GM18858 (cell line): Measurements from ENCODE around the gene RAI14.
"Not testable (repeated sequence)": the region's sequence is repeated elsewhere in the genome, so short reads cannot be mapped to it uniquely, and the experiment has no call there.

ENCODE experiments used
- ATAC-seq: cut with Tn5 transposase; IDR thresholded peaks from one replicate; pipeline ENCODE4 v1.9.1; 2021; ENCODE audit not compliant: unreplicated experiment

RAI14 gene

GRCh38 chr5:34758514-34758913, 102.4 kb downstream of the RAI14 start:
- ATAC-seq = no peak

DNA sequence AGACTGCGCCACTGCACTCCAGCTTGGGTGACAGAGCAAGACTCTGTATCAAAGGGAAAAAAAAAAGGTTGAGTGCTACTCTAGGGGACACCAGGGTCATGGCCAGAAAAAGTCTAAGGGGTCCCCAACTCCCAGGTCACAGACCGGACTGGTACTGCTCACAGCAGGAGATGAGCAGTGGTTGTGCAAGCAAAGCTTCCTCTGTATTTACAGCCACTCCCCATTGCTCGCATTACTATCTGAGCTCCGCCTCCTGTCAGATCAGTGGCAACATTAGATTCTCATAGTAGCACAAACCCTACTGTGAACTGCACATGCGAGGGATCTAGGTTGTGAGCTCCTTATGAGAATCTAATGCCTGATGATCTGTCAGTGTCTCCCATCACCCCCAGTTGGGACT, 103.1 kb downstream of the RAI14 start:
- not testable (repeated sequence) for ATAC-seq

- ATAC-seq = no peak
These were observed 109.5 kb downstream of the RAI14 start for GRCh38 chr5:34765662-34766061.

DNA sequence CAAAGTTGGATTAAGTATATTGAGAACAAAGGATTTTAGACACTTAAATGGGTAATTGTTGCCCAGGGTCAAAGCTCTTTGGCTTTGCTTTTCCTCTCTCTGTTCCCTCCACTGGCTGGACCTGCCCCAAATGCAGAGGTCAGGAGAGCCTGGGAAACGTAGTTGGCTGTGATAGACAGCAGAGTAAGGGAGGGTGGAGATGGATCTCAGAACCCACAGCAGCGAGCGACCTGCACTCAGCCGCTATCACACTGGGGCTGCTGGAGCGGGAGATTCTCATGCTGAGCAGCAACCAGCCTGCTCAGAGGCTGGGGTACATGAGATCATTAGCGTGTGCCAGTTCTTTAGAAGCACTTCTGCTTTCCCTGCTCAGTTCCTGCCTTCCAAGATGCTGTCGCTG, 111.1 kb downstream of the RAI14 start:
- no peak for ATAC-seq

- ATAC-seq = no peak
These were observed 114.4 kb downstream of the RAI14 start for GRCh38 chr5:34770486-34770885.

DNA sequence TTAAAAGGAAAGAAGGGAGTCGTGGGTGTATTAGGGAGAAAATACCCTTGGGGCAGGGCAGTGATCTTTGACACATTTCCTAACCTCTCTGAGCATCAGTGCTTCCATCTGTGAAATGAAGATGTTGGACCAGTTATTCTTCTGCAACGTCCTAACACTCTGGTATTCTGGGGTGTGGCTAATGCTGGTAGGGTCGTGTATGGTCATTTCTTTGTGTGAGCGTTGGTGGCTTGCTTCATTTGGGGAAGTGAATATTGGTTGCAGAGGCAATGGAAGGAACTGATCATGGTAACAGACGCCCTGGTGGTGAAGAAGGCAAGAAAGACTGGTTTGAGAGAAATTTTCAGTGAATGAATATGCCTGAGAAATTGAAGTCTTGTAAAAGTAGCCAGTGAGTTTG, 114.9 kb downstream of the RAI14 start:
- no peak for ATAC-seq

GRCh38 chr5:34772267-34773098, 116.4 kb downstream of the RAI14 start:
- no peak for ATAC-seq

DNA sequence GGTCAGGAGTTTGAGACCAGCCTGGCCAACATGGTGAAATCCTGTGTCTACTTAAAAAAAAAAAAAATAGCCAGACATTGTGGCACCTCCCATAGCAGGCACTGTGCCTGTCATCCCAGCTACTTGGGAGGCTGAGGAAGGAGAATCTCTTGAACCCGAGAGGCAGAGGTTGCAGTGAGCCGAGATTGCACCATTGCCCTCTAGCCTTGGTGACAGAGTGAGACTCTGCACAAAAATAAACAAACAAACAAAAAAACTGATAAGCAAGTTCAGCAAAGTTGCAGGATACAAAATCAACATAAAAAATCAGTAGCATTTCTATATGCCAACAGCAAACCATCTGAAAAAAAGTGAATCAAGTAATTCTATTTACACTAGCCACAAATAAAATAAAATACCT, 118.0 kb downstream of the RAI14 start:
- no peak for ATAC-seq

DNA sequence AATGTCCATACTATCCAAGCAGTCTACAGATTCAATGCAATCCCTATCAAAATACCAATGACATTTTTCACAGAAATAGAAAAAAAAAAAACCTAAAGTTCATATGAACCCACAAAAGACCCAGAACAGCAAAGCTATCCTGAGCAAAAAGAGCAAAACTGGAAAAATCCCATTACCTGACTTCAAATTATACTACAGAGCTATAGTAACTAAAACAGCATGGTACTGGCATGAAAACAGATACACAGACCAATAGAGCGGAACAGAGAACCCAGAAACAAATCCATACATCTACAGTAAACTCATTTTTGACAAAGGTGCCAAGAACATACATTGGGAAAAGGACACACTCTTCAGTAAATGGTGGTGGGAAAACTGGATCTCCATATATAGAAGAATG, 118.5 kb downstream of the RAI14 start:
- ATAC-seq = not testable (repeated sequence)

- ATAC-seq = no peak
These were observed 119.8 kb downstream of the RAI14 start for GRCh38 chr5:34775886-34776285.

DNA sequence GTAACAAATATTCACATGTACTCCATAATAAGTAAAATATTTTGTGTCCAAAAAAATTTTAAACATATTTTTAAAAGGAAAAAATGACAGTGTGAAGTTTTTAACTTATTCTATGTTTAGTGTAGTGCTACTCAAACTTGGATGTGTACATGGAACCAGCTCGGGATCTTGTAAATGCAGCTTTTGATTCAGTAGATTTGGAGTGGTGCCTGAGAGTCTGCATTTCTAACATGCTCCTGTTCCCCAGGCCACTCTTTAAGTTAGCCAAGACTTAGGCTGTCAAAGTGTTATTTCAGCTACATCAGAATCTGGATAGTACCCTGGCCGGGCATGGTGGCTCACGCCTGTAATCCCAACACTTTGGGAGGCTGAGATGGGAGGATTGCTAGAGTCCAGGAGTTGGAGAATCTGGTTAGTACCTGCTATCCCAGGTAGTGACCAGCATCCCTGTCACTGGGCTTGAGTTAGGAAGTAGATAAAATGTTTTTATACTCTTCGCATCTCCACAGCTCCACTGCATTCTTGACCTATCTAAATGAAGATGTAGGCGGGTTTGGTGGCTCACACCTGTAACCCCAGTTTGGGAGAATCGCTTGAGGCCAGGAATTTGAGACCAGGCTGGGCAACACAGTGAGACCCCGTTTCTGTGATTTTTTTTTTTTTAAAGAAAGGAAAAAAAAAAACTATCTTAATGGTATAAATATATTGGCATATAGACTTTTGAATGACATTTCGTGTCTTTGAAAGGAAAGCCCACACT, 122.1 kb downstream of the RAI14 start:
- ATAC-seq = no peak

DNA sequence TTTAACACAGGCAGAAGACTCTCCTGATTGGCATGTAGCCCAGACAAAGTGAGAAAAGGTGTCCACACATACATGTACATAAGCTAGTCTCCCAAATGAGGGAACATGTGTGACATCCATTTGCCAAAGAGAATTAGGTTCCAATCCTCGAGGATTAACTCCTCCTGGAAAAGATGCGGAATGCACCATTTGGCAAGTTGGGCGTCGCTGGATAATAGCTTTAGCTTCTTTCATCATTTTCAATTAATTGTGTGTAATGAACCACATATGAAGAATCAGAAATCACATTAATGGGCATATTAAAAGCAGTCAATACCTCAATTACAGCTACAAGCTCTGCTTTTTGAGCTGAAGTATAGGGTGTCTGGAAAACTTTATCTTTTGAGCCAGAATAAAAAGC, 127.8 kb downstream of the RAI14 start:
- not testable (repeated sequence) for ATAC-seq

GRCh38 chr5:34787035-34787434, 130.9 kb downstream of the RAI14 start:
- no peak for ATAC-seq

- no peak for ATAC-seq
These were observed 132.9 kb downstream of the RAI14 start for GRCh38 chr5:34789021-34789531.

GRCh38 chr5:34789639-34790038, 133.5 kb downstream of the RAI14 start:
- no peak for ATAC-seq

- ATAC-seq = no peak
These were observed 133.9 kb downstream of the RAI14 start for GRCh38 chr5:34790069-34790468.

DNA sequence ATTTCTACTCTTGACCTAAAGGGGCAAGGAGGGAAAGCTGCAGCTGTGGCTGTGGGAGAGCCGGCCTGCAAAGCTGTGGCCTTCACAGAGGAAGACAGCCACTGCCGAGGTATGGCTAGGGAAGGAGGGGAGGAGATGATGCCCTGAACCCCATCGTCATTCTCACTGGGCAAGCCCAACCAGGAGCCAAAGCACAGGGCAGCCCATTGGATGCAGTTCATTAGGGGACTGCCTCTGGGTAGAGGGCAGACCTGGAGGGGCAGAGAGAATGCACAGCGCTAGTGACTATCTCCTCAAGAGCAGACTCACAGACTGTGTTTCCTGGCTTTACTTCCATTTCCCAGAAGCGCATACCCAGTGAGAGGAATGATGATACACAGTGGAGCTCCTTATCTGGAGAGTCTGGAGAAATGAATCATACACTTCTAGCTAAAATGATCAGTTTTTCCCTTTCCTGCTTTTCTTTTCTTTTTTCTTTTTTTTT, 135.7 kb downstream of the RAI14 start:
- no peak for ATAC-seq

DNA sequence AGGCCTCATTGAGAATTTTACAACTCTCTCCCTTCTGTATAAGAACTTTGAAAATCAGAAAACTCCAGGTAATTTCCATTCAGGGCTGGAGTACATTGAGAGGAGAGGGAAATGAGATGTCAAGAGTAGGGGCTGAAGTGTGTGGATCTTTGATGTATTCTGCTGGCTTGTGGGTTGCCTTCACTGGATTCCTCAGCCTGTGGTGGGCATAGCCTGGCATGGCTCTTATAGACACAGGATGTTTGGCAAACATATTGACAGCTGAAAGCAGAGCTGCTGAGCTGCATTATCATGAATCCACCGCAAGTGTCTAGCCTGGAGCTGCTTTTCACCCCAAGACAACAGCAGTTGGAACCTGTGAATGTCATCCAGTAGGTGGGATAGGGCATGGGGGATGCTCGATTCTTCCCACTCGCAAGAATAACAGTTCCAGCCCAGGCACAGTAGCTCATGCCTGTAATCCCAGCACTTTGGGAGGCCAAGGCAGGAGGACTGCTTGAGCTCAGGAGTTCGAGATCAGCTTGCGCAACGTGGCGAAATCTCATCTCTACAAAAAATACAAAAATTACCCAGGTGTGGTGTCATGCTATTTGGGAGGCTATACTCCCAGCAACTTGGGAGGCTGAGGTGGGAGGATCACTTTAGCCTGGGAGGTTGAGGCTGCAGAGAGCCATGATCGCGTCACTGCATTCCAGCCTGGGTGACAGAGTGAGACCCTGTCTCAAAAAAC, 146.9 kb downstream of the RAI14 start:
- ATAC-seq = no peak

- no peak for ATAC-seq
These were observed 148.0 kb downstream of the RAI14 start for GRCh38 chr5:34803974-34804732.

- no peak for ATAC-seq
These were observed 148.8 kb downstream of the RAI14 start for GRCh38 chr5:34804913-34805312.

- no peak for ATAC-seq
These were observed 150.4 kb downstream of the RAI14 start for GRCh38 chr5:34806532-34806931.
